WTC11 (cell line): Measurements from ENCODE around the gene TBC1D19. TPM values are rescaled to one million over a fixed set of nuclear protein-coding genes. Genes with fewer than 3 reads are reported as not detected.
"Not testable (repeated sequence)": the region's sequence is repeated elsewhere in the genome, so short reads cannot be mapped to it uniquely, and the experiment has no call there.

Source experiments
- ATAC-seq: fragments of 200-7000 bp; cut with Tn5 transposase; 2 replicates; pipeline ENCODE4 v1.10.0; 2021; ENCODE audit warnings: mild to moderate bottlenecking, moderate library complexity
- CTCF ChIA-PET: fragments of 300-600 bp; sonication (Branson Sonifier 250); formaldehyde crosslinking; loops from one replicate; lab custom pipeline; 2021; ENCODE audit warnings: antibody characterized with exemption; lab: Charles Lee
- POLR2A ChIA-PET: fragments of 350-600 bp; sonication (Branson Sonifier 250); formaldehyde crosslinking; loops from one replicate; lab custom pipeline; 2021; ENCODE audit warnings: antibody characterized with exemption; lab: Charles Lee
- DNase-seq: peaks from one replicate; pipeline ENCODE4 v3.0.0; 2021; ENCODE audit warnings: low spot score
- H3K27ac Mint-ChIP-seq: 2 replicates; pipeline ENCODE4 v1.8.0; 2021; ENCODE audit warnings: mixed read lengths
- H3K27me3 Mint-ChIP-seq: 2 replicates; pipeline ENCODE4 v1.8.0; 2021; ENCODE audit warnings: low read depth, mild to moderate bottlenecking, moderate library complexity, mixed read lengths
- H3K36me3 Mint-ChIP-seq: 2 replicates; pipeline ENCODE4 v1.8.0; 2021; ENCODE audit warnings: mixed read lengths
- H3K4me1 Mint-ChIP-seq: 2 replicates; pipeline ENCODE4 v1.8.0; 2022; ENCODE audit warnings: mixed read lengths
- H3K4me3 Mint-ChIP-seq: 2 replicates; pipeline ENCODE4 v1.8.0; 2021; ENCODE audit warnings: mild to moderate bottlenecking, moderate library complexity, mixed read lengths
- H3K9me3 Mint-ChIP-seq: 2 replicates; pipeline ENCODE4 v1.8.0; 2021; ENCODE audit warnings: mixed read lengths
- CBFB ChIP-seq: sonication (generic); formaldehyde crosslinking; IDR thresholded peaks from 2 replicates; pipeline ENCODE4 v1.8.1; 2022; ENCODE audit warnings: mild to moderate bottlenecking, low read depth, missing genetic modification reagents
- E2F1 ChIP-seq: sonication (generic); formaldehyde crosslinking; IDR thresholded peaks from 2 replicates; pipeline ENCODE4 v1.8.0; 2022; ENCODE audit warnings: mild to moderate bottlenecking, missing genetic modification reagents
- E2F4 ChIP-seq: sonication (generic); formaldehyde crosslinking; IDR thresholded peaks from 2 replicates; pipeline ENCODE4 v1.8.1; 2022; ENCODE audit warnings: low read depth, mild to moderate bottlenecking, moderate library complexity, missing genetic modification reagents, borderline replicate concordance
- EMX1 ChIP-seq: fragments of 250-450 bp; sonication (Bioruptor Pico); IDR thresholded peaks from 2 replicates; pipeline ENCODE4 v1.8.0; 2021; ENCODE audit warnings: mild to moderate bottlenecking
- ESRRA ChIP-seq: sonication (generic); formaldehyde crosslinking; IDR thresholded peaks from 2 replicates; pipeline ENCODE4 v1.8.1; 2022; ENCODE audit warnings: mild to moderate bottlenecking, missing genetic modification reagents, borderline replicate concordance
- FOXK1 ChIP-seq: sonication (generic); formaldehyde crosslinking; IDR thresholded peaks from 2 replicates; pipeline ENCODE4 v1.8.0; 2022; ENCODE audit warnings: mild to moderate bottlenecking, moderate library complexity, missing genetic modification reagents
- MAX ChIP-seq: sonication (generic); formaldehyde crosslinking; IDR thresholded peaks from 2 replicates; pipeline ENCODE4 v1.8.0; 2022; ENCODE audit warnings: mild to moderate bottlenecking, missing genetic modification reagents
- MYBL2 ChIP-seq: sonication (generic); formaldehyde crosslinking; IDR thresholded peaks from 2 replicates; pipeline ENCODE4 v1.8.1; 2023; ENCODE audit warnings: mild to moderate bottlenecking, moderate library complexity, missing genetic modification reagents
- NR3C1 ChIP-seq: sonication (generic); formaldehyde crosslinking; conservative IDR thresholded peaks from 2 replicates; pipeline ENCODE4 v1.8.1; 2023; ENCODE audit warnings: low read depth, mild to moderate bottlenecking, missing genetic modification reagents
- PRDM15 ChIP-seq: sonication (generic); formaldehyde crosslinking; IDR thresholded peaks from 2 replicates; pipeline ENCODE4 v1.8.0; 2022; ENCODE audit warnings: missing genetic modification reagents
- PREB ChIP-seq: sonication (generic); formaldehyde crosslinking; IDR thresholded peaks from 2 replicates; pipeline ENCODE4 v1.8.1; 2022; ENCODE audit warnings: mild to moderate bottlenecking, missing genetic modification reagents, moderate library complexity, borderline replicate concordance
- RELA ChIP-seq: sonication (generic); formaldehyde crosslinking; IDR thresholded peaks from 2 replicates; pipeline ENCODE4 v1.8.1; 2022; ENCODE audit warnings: missing genetic modification reagents, mild to moderate bottlenecking, borderline replicate concordance
- TEAD1 ChIP-seq: sonication (generic); formaldehyde crosslinking; IDR thresholded peaks from 2 replicates; pipeline ENCODE4 v1.8.0; 2022; ENCODE audit warnings: mild to moderate bottlenecking, missing genetic modification reagents
- USF1 ChIP-seq: sonication (generic); formaldehyde crosslinking; IDR thresholded peaks from 2 replicates; pipeline ENCODE4 v1.8.0; 2022; ENCODE audit warnings: mild to moderate bottlenecking, missing genetic modification reagents
- ZBTB43 ChIP-seq: sonication (generic); formaldehyde crosslinking; IDR thresholded peaks from 2 replicates; pipeline ENCODE4 v1.8.1; 2023; ENCODE audit warnings: mild to moderate bottlenecking, missing genetic modification reagents
- ZNF138 ChIP-seq: sonication (generic); formaldehyde crosslinking; conservative IDR thresholded peaks from 2 replicates; pipeline ENCODE4 v1.8.1; 2022; ENCODE audit warnings: mild to moderate bottlenecking, moderate library complexity, missing genetic modification reagents
- ZNF317 ChIP-seq: sonication (generic); formaldehyde crosslinking; IDR thresholded peaks from 2 replicates; pipeline ENCODE4 v1.8.1; 2023; ENCODE audit warnings: low read depth, mild to moderate bottlenecking, moderate library complexity, missing genetic modification reagents, borderline replicate concordance
- ZNF423 ChIP-seq: fragments of 250-450 bp; sonication (Bioruptor Pico); IDR thresholded peaks from 2 replicates; pipeline ENCODE4 v2.1.2; 2022; ENCODE audit warnings: mild to moderate bottlenecking, moderate library complexity
- ZNF512 ChIP-seq: sonication (generic); formaldehyde crosslinking; IDR thresholded peaks from 2 replicates; pipeline ENCODE4 v1.8.1; 2022; ENCODE audit warnings: missing genetic modification reagents, borderline replicate concordance
- ZNF671 ChIP-seq: fragments of 250-450 bp; sonication (Bioruptor Pico); IDR thresholded peaks from 2 replicates; pipeline ENCODE4 v1.8.0; 2021; ENCODE audit warnings: mild to moderate bottlenecking
- total RNA-seq: library from RNA; stranded (reverse); gene quantifications from 3 replicates; pipeline ENCODE4 v1.2.3, GENCODE V29; 2021

Gene TBC1D19
- total RNA-seq, 1 experiment from 2014 or later, result 2.1 TPM

GRCh38 chr4:26692014-26692726 is 108.3 kb downstream of the TBC1D19 start:
- peaks cover 17% of the 10 kb centered on the region for H3K4me1 Mint-ChIP-seq
- ChIA-PET POLR2A (no interaction called here), CTCF (interaction anchor here (0.7 kb wide), 1 partner anchor 17 kb away, joined by 3 read pairs; no protein-coding TSS in a partner anchor)
- no peak overlapping the region for H3K4me3 Mint-ChIP-seq
- H3K36me3 Mint-ChIP-seq, result peaks cover 56% of the 10 kb centered on the region
- H3K27me3 Mint-ChIP-seq, result no peaks in the 10 kb centered on the region
- peak; percentile 88 for ATAC-seq
- no peak for TF ChIP-seq TEAD1 (CRISPR knock-in tag)
- no peak for TF ChIP-seq RELA
- TF ChIP-seq ZNF423 (CRISPR knock-in tag), result no peak
- 0 out of 2 replicates have a peak, but pooled peaks have one; percentile 9 for TF ChIP-seq ZNF317 (CRISPR knock-in tag)
- no peak for TF ChIP-seq NR3C1 (CRISPR knock-in tag)
- no peak for TF ChIP-seq EMX1
- peak; percentile 60; the same call in 1 of the 2 replicates for TF ChIP-seq MAX
- TF ChIP-seq MYBL2 (CRISPR knock-in tag), result peak; percentile 35; the same call in 1 of the 2 replicates
- TF ChIP-seq FOXK1 (CRISPR knock-in tag), result no peak
- no peak for TF ChIP-seq PRDM15 (CRISPR knock-in tag)
- peaks cover 59% of the 10 kb centered on the region for H3K9me3 Mint-ChIP-seq
- H3K27ac Mint-ChIP-seq, result no peak overlapping the region
- no peak for DNase-seq

GRCh38 chr4:26694131-26694530 is 110.2 kb downstream of the TBC1D19 start:
- CTCF ChIA-PET, ATAC-seq, H3K4me3 Mint-ChIP-seq, H3K27me3 Mint-ChIP-seq, POLR2A ChIA-PET, H3K27ac Mint-ChIP-seq, DNase-seq: not testable (repeated sequence)
- Mint-ChIP-seq H3K9me3 (peaks cover 72% of the 10 kb centered on the region), H3K36me3 (peaks cover 62% of the 10 kb centered on the region), H3K4me1 (peaks cover 17% of the 10 kb centered on the region)

- no peak overlapping the region for H3K27ac Mint-ChIP-seq
- DNase-seq (no peak), ATAC-seq (no peak)
- ChIA-PET POLR2A (no interaction called here), CTCF (no interaction called here)
- H3K9me3 Mint-ChIP-seq, result peaks cover 34% of the 10 kb centered on the region
- H3K36me3 Mint-ChIP-seq, result peaks cover 22% of the 10 kb centered on the region
- H3K4me3 Mint-ChIP-seq, result no peak overlapping the region
- H3K4me1 Mint-ChIP-seq, result no peaks in the 10 kb centered on the region
- H3K27me3 Mint-ChIP-seq, result no peaks in the 10 kb centered on the region
- no peak for TF ChIP-seq ZNF671 (CRISPR knock-in tag)
- TF ChIP-seq ZBTB43, result no peak
- no peak for TF ChIP-seq E2F1 (CRISPR knock-in tag)
- no peak for TF ChIP-seq FOXK1 (CRISPR knock-in tag)
- no peak for TF ChIP-seq USF1
- TF ChIP-seq ZNF512 (CRISPR knock-in tag), result no peak
- TF ChIP-seq ESRRA (CRISPR knock-in tag), result no peak
- TF ChIP-seq E2F4 (CRISPR knock-in tag), result no peak
- no peak for TF ChIP-seq CBFB (CRISPR knock-in tag)
- no peak for TF ChIP-seq RELA
- TF ChIP-seq ZNF138, result no peak
- TF ChIP-seq PREB (CRISPR knock-in tag), result no peak
Observed at GRCh38 chr4:26700110-26700509, 116.2 kb downstream of the TBC1D19 start.
